ENCODE measurements around the gene DOCK9. TPM values are rescaled to one million over a fixed set of nuclear protein-coding genes. Genes with fewer than 3 reads are reported as not detected.

The DOCK9 gene
- total and polyA plus RNA-seq, 9 of the 15 experiments (the other 6 are each of a cell fraction or from before 2014, with no cell fraction given): 3.5 to 25.3 (median 16.7) TPM

GRCh38 chr13:98761986-98762616, 215.8 kb downstream of the DOCK9 start (continued):
- TF ChIP-seq MXD1 (CRISPR knock-in tag; IDR thresholded peaks at IDR 0.05; ENCODE audit: borderline replicate concordance, poor library complexity, severe bottlenecking) (no peak), RNF2 (IDR thresholded peaks at IDR 0.05) (no peak), ETV6 (IDR thresholded peaks at IDR 0.05; ENCODE audit: borderline replicate concordance in 1 of 2, low read depth in 2 of 2, low read length in 1 of 2) (no peak), ETV6 (CRISPR knock-in tag; IDR thresholded peaks at IDR 0.05; ENCODE audit: borderline replicate concordance) (no peak), ZNF778 (CRISPR knock-in tag; IDR thresholded peaks at IDR 0.05) (no peak), DACH1 (IDR thresholded peaks at IDR 0.05; ENCODE audit: partially characterized antibody) (no peak), GABPB2 (CRISPR knock-in tag; conservative IDR thresholded peaks at IDR 0.05) (no peak)

DNA sequence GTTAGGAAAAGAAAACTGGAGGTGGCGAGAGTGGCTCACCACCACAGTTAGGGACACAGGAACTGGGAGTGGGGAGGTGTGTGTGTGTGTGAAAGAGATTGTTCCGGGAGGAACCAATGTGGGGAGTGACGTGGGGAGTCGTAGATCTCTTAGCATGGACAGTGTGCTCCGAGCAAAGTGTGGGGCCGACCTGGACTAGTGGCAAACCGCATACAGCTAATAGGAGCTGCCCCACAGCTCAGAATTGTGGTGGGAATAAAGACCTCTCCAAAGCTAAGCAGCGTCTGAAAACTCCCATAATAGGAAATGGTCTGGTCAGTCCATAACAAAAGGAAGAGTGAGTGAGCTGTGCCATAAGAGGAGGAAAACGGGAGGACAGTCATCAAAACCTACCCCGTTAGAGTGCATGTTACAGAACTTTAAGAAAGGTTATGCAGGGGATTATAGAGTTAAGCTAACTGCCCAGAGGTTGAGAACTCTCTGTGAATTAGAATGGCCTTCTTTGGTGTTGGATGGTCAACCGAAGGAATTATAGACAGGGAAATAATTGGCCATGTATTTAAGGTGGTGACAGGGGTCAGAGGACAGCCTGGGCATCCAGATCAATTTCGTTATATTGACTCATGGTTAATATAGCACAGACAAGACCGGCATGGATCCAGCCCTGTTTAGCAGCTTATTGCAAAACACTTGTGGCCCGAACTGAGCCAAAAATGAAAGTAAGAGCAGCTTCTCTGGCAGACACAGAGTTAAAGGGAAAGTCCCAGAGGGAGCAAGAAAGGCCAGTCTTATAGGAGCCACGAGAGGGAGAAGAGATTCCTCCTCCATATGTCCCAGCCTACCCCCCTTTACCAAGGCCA, 216.5 kb downstream of the DOCK9 start:
- Histone ChIP-seq H3K79me2 (ENCODE audit: control insufficient read depth, insufficient read depth, low read length) (no peaks in the 10 kb centered on the region), H4K20me1 (replicated peaks; ENCODE audit: control insufficient read depth, insufficient read depth, low read length) (no peaks in the 10 kb centered on the region), H3K4me3 (no peak overlapping the region), H3K36me3 (ENCODE audit: control insufficient read depth, insufficient read depth, low read length) (no peaks in the 10 kb centered on the region), H3K27me3 (ENCODE audit: control insufficient read depth in 2 of 2, insufficient read depth in 2 of 2, low read length in 2 of 2) (peaks cover 19 to 39% of the 10 kb centered on the region in 2 experiments), H3K27ac (ENCODE audit: extremely low read depth, low read depth, low read length) (no peak overlapping the region), H3K4me2 (ENCODE audit: insufficient read depth, low read length) (peak overlapping the region; percentile 25), H3K9ac (ENCODE audit: insufficient read depth in 1 of 2, low read depth in 2 of 2, low read length in 2 of 2) (no peak overlapping the region), H3K9me1 (ENCODE audit: control insufficient read depth, insufficient read depth, low read length) (no peaks in the 10 kb centered on the region), H3K9me3 (replicated peaks; ENCODE audit: control insufficient read depth, insufficient read depth, low read depth, low read length) (no peaks in the 10 kb centered on the region), H3K4me1 (replicated peaks in 1 of 2; ENCODE audit: control insufficient read depth in 2 of 2, insufficient read depth in 2 of 2, low read length in 2 of 2) (no peaks in the 10 kb centered on the region), H2AFZ (ENCODE audit: low read depth, low read length) (no peak overlapping the region)
- BruUV-seq (replicated peaks): no TSS peak
- ATAC-seq (no peak), FAIRE-seq (no peak), DNase-seq (ENCODE audit: extremely low read depth in 1 of 4, low spot score in 3 of 4) (no peak)
- under 1% methylated on average over 14 of the region's 15 CpGs for WGBS (ENCODE audit: insufficient coverage, low coverage, missing lambda C conversion rate)
- CTCF ChIA-PET (ENCODE audit: low intra/inter-chr PET ratio): interaction anchor here (0.7 kb wide), 1 partner anchor 236 kb away, joined by 3 read pairs; no protein-coding TSS in a partner anchor
- in situ Hi-C loops (cut with MboI): no loop called here
- POLR2A ChIA-PET: interaction anchor here (0.5 to 1.6 kb wide), 3 partner anchors 14 to 18 kb away, joined by 3 to 7 read pairs (median 3); no protein-coding TSS in a partner anchor
- intact Hi-C loops (cut with micrococcal nuclease): no loop called here

All from K562 (cell line).